ENCODE results near the gene HMX2.
A peak's percentile ranks its signal among the peaks of the same experiment; 100 is the strongest.

Gene HMX2

GRCh38 chr10:123143825-123144168 lies 4.1 kb upstream of the HMX2 start:
- H3K4me3 ChIP-seq (ENCODE audit: low read length): no peak overlapping the region
- TF ChIP-seq CTCF (conservative IDR thresholded peaks at IDR 0.05; ENCODE audit: low read depth, low read length): no peak
- no peak for DNase-seq (ENCODE audit: low read depth)

- peak; percentile 21 for TF ChIP-seq CTCF (conservative IDR thresholded peaks at IDR 0.05; ENCODE audit: low read depth, low read length)
- H3K4me3 ChIP-seq (ENCODE audit: low read length): no peak overlapping the region
- no peak for DNase-seq (ENCODE audit: low read depth)
Measured at GRCh38 chr10:123144697-123145541, 3.0 kb upstream of the HMX2 start.

- H3K4me3 ChIP-seq (ENCODE audit: low read length): no peak overlapping the region
- DNase-seq (ENCODE audit: low read depth): no peak
- TF ChIP-seq CTCF (conservative IDR thresholded peaks at IDR 0.05; ENCODE audit: low read depth, low read length): no peak
Measured at GRCh38 chr10:123145542-123146012, 2.4 kb upstream of the HMX2 start.

- no peak for DNase-seq (ENCODE audit: low read depth)
- no peak for TF ChIP-seq CTCF (conservative IDR thresholded peaks at IDR 0.05; ENCODE audit: low read depth, low read length)
- H3K4me3 ChIP-seq (ENCODE audit: low read length): no peak overlapping the region
Measured at GRCh38 chr10:123146013-123146893, 1.7 kb upstream of the HMX2 start.

- no peak overlapping the region for H3K4me3 ChIP-seq (ENCODE audit: low read length)
- no peak for DNase-seq (ENCODE audit: low read depth)
- no peak for TF ChIP-seq CTCF (conservative IDR thresholded peaks at IDR 0.05; ENCODE audit: low read depth, low read length)
Measured at GRCh38 chr10:123146894-123147634, 872 bp upstream of the HMX2 start.

- no peak for TF ChIP-seq CTCF (conservative IDR thresholded peaks at IDR 0.05; ENCODE audit: low read depth, low read length)
- DNase-seq (ENCODE audit: low read depth): no peak
Measured at GRCh38 chr10:123148414-123149161, 652 bp downstream of the HMX2 start.

More at GRCh38 chr10:123148414-123149161, 652 bp downstream of the HMX2 start:
- H3K4me3 ChIP-seq (ENCODE audit: low read length): no peak overlapping the region

Measured in retinal pigment epithelial cell (primary cell).